ENCODE measurements around the gene PNMA6A. TPM values are rescaled to one million over a fixed set of nuclear protein-coding genes. Genes with fewer than 3 reads are reported as not detected.

PNMA6A gene
- total RNA-seq, result under 1 TPM; 0.68 to 0.89 TPM

GRCh38 chrX:153071909-153072583, at the start of gene PNMA6A:
TSS of gene PNMA6A (plus strand) at chrX:153072454. CDS start at chrX:153073063, 609 bp downstream.

DNA sequence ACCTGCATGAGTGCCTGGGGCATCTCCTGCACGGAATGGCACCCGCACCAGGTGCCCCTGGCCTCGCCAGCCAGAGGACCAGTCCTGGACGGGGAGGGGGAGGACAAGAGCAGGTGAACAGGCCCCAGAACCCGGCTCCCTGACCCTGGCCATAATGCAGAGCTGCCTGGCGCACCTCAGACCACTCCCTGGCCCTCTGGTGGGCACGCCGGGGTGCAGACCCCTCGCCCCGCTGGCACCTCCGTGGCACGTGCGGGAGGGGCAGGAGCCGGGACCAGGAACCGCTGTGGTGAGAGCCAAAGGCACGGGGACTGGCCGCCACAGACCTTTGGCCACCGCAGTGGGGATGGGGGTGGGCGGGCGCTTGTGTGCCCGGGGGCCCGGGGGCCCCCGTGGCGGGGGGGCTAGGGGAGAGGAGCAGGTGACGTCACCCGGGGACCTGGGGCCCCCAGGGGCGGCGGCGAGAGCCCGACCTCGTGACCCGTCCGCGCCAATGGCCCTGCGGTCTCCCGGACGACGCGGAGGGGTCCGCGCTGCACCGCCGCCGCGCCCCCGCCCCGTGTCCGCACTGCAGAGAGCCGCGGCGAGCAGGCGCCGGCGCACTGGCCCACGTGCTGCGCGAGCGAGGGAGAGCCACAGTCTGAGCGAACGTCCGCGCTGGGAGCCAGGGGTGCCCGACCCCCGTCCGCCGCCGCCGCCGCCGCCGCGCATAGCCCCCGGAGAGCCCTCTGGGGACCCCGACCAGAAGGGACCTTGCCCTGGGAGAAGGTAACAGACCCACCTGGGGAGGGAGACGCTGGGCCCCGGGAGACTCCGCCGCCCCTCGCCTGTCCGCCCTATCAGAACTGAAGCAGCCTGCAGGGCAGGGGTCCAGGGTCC, 16.1 kb upstream of the PNMA6A start, which contains the start of gene PNMA3:
TSS of gene PNMA3 (plus strand) at position 600 of the 879 bp plus-strand sequence. CDS start 586 bp downstream, outside the sequence.

Other genes with a start within 250 kb of the PNMA6A start
- gene CETN2, start 241.7 kb upstream of the PNMA6A start, total RNA-seq, result 1 to 10 TPM; 7.3 to 8.4 TPM
- gene NSDHL, start 241.4 kb upstream of the PNMA6A start, total RNA-seq, result 10 to 100 TPM; 14.7 TPM
- under 1 TPM; 0.50 to 0.70 TPM for gene ZNF185, start 174.4 kb upstream of the PNMA6A start, total RNA-seq
- gene PNMA5, start 78.3 kb upstream of the PNMA6A start, total RNA-seq, result under 1 TPM; 0.12 to 0.15 TPM
- gene PNMA3, start 16.0 kb upstream of the PNMA6A start, total RNA-seq, result 1 to 10 TPM; 4.9 to 5.5 TPM
- not detected for gene MAGEA1, start 106.8 kb downstream of the PNMA6A start, total RNA-seq
- not detected for gene PNMA6F, start 249.3 kb downstream of the PNMA6A start, total RNA-seq